Measurements from ENCODE around the gene PIGT. TPM values are rescaled to one million over a fixed set of nuclear protein-coding genes. Genes with fewer than 3 reads are reported as not detected.

The PIGT gene
- total RNA-seq, 1 experiment from 2014 or later = 193 TPM

- no peaks in the 10 kb centered on the region for H3K27me3 Mint-ChIP-seq (ENCODE audit: unreplicated experiment)
- no peak overlapping the region for H3K4me3 Mint-ChIP-seq (ENCODE audit: low read depth, unreplicated experiment)
- BruUV-seq (replicated peaks) = no TSS peak
- CTCF ChIA-PET = no interaction called here
- peaks cover 13% of the 10 kb centered on the region for H3K9me3 Mint-ChIP-seq (ENCODE audit: low read depth, unreplicated experiment)
- H3K4me1 Mint-ChIP-seq (ENCODE audit: low read depth, unreplicated experiment) = peaks cover 11% of the 10 kb centered on the region
- TF ChIP-seq, protein P1, sequence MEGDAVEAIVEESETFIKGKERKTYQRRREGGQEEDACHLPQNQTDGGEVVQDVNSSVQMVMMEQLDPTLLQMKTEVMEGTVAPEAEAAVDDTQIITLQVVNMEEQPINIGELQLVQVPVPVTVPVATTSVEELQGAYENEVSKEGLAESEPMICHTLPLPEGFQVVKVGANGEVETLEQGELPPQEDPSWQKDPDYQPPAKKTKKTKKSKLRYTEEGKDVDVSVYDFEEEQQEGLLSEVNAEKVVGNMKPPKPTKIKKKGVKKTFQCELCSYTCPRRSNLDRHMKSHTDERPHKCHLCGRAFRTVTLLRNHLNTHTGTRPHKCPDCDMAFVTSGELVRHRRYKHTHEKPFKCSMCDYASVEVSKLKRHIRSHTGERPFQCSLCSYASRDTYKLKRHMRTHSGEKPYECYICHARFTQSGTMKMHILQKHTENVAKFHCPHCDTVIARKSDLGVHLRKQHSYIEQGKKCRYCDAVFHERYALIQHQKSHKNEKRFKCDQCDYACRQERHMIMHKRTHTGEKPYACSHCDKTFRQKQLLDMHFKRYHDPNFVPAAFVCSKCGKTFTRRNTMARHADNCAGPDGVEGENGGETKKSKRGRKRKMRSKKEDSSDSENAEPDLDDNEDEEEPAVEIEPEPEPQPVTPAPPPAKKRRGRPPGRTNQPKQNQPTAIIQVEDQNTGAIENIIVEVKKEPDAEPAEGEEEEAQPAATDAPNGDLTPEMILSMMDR (IDR thresholded peaks at IDR 0.05; ENCODE audit: unreplicated experiment) = no peak
- intact Hi-C loops (cut with micrococcal nuclease; ENCODE audit: unreplicated experiment) = no loop called here
- no peak for DNase-seq
- peaks cover 9% of the 10 kb centered on the region for H3K36me3 Mint-ChIP-seq (ENCODE audit: insufficient read depth, unreplicated experiment)
- no peak overlapping the region for H3K27ac Mint-ChIP-seq (ENCODE audit: unreplicated experiment)
Measured at GRCh38 chr20:45400346-45401031, 15.5 kb upstream of the PIGT start.

GRCh38 chr20:45402946-45403345 is 13.0 kb upstream of the PIGT start:
- CTCF ChIA-PET = no interaction called here
- Mint-ChIP-seq H3K36me3 (ENCODE audit: insufficient read depth, unreplicated experiment) (peaks cover 29% of the 10 kb centered on the region), H3K4me1 (ENCODE audit: low read depth, unreplicated experiment) (peaks cover 20% of the 10 kb centered on the region), H3K4me3 (ENCODE audit: low read depth, unreplicated experiment) (no peak overlapping the region), H3K27ac (ENCODE audit: unreplicated experiment) (no peak overlapping the region), H3K27me3 (ENCODE audit: unreplicated experiment) (no peaks in the 10 kb centered on the region), H3K9me3 (ENCODE audit: low read depth, unreplicated experiment) (peaks cover 13% of the 10 kb centered on the region)
- DNase-seq = no peak
- intact Hi-C loops (cut with micrococcal nuclease; ENCODE audit: unreplicated experiment) = no loop called here
- TF ChIP-seq, protein P1 (IDR thresholded peaks at IDR 0.05; ENCODE audit: unreplicated experiment) = no peak
- BruUV-seq (replicated peaks) = no TSS peak

GRCh38 chr20:45404438-45404837 is 11.5 kb upstream of the PIGT start:
- CTCF ChIA-PET = interaction anchor here (1.4 kb wide), 1 partner anchor 31 kb away, joined by 4 read pairs; no protein-coding TSS in a partner anchor
- H3K9me3 Mint-ChIP-seq (ENCODE audit: low read depth, unreplicated experiment) = peaks cover 10% of the 10 kb centered on the region
- TF ChIP-seq, protein P1 (IDR thresholded peaks at IDR 0.05; ENCODE audit: unreplicated experiment) = no peak
- peak overlapping the region; percentile 86 for H3K4me3 Mint-ChIP-seq (ENCODE audit: low read depth, unreplicated experiment)
- peaks cover 29% of the 10 kb centered on the region for H3K36me3 Mint-ChIP-seq (ENCODE audit: insufficient read depth, unreplicated experiment)
- BruUV-seq (replicated peaks) = no TSS peak
- intact Hi-C loops (cut with micrococcal nuclease; ENCODE audit: unreplicated experiment) = no loop called here
- H3K4me1 Mint-ChIP-seq (ENCODE audit: low read depth, unreplicated experiment) = peaks cover 22% of the 10 kb centered on the region
- peak overlapping the region; percentile 72 for H3K27ac Mint-ChIP-seq (ENCODE audit: unreplicated experiment)
- DNase-seq = no peak
- H3K27me3 Mint-ChIP-seq (ENCODE audit: unreplicated experiment) = no peaks in the 10 kb centered on the region

DNA sequence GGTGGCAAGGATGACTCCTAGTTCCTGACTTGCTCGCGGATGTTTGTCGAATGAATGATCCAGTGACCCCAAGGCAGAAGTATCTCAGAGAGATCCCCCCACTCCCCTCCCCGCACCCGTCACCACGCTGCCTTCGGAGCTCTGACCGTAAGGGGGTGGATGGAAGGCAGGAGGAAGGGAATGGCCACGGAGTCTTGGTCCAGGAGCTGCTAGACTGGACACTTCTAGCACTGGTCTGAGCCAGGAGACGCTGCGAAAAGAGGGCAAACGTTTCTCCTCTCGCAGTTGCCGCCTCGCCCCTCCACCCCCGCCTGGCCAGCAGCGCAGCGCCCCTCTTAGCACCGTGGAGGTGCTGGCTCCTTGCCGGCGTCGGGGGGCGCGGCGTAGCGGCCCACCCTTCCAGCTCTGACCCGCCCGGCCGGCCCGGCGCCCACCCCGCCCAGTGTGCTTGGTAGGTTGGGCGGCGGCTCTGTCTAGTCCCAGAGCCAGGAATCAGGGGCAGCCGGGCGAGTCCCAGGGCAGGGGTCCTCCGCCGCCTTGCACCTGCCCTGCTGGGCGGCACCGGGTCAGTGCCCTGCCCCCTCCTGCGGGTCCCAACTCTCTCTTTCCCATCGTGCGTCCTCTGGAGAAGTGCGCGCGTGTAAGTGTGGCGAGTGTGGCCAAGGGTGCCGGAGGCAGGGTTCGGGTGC is 10.2 kb upstream of the PIGT start:
- no TSS peak for BruUV-seq (replicated peaks)

More for the DNA sequence above, 10.2 kb upstream of the PIGT start:
- Mint-ChIP-seq H3K9me3 (ENCODE audit: low read depth, unreplicated experiment) (peaks cover 2% of the 10 kb centered on the region), H3K4me3 (ENCODE audit: low read depth, unreplicated experiment) (peak overlapping the region; percentile 86), H3K36me3 (ENCODE audit: insufficient read depth, unreplicated experiment) (peaks cover 29% of the 10 kb centered on the region), H3K27me3 (ENCODE audit: unreplicated experiment) (no peaks in the 10 kb centered on the region), H3K4me1 (ENCODE audit: low read depth, unreplicated experiment) (peaks cover 26% of the 10 kb centered on the region), H3K27ac (ENCODE audit: unreplicated experiment) (peak overlapping the region; percentile 72)
- TF ChIP-seq, protein P1 (IDR thresholded peaks at IDR 0.05; ENCODE audit: unreplicated experiment) = peak; percentile 23
- intact Hi-C loops (cut with micrococcal nuclease; ENCODE audit: unreplicated experiment) = no loop called here
- CTCF ChIA-PET = interaction anchor here (0.7 to 3.0 kb wide), 7 partner anchors 10 to 112 kb away, joined by 3 to 14 read pairs (median 6); partner anchors contain the start of gene PIGT
- DNase-seq = peak; percentile 37
